Kidney epithelial cell (primary cell): Measurements from ENCODE around the gene AIF1. TPM values are rescaled to one million over a fixed set of nuclear protein-coding genes. Genes with fewer than 3 reads are reported as not detected.

Experiments
- DNase-seq: peaks from one replicate; pipeline ENCODE4 v3.0.0-alpha.2; 2010; ENCODE audit warnings: low read depth
- H3K27me3 ChIP-seq: 2 replicates; pipeline ENCODE4 v1.6.0; 2011; ENCODE audit warnings: low read length; ENCODE audit not compliant: control insufficient read depth, insufficient read depth
- H3K36me3 ChIP-seq: 2 replicates; pipeline ENCODE4 v1.5.1; 2011; ENCODE audit warnings: low read length; ENCODE audit not compliant: control insufficient read depth, insufficient read depth
- H3K4me3 ChIP-seq: 2 replicates; pipeline ENCODE4 v1.5.1; 2011; ENCODE audit warnings: low read depth, mild to moderate bottlenecking, control low read depth, low read length
- total RNA-seq: library from RNA; depleted of rRNA; stranded (reverse); fragments of >200 nt; gene quantifications from 2 replicates; pipeline ENCODE4 v1.2.3, GENCODE V29; 2015
- TF ChIP-seq, protein P1 (sequence below): IDR thresholded peaks from 2 replicates; pipeline ENCODE4 v1.5.1; 2011; ENCODE audit warnings: mild to moderate bottlenecking, moderate library complexity, low read length, control low read depth, inconsistent platforms; ENCODE audit not compliant: insufficient read depth, poor library complexity, severe bottlenecking

Gene AIF1
- 0.33 TPM in 1 of 2 replicates, not detected in the other for total RNA-seq

DNA sequence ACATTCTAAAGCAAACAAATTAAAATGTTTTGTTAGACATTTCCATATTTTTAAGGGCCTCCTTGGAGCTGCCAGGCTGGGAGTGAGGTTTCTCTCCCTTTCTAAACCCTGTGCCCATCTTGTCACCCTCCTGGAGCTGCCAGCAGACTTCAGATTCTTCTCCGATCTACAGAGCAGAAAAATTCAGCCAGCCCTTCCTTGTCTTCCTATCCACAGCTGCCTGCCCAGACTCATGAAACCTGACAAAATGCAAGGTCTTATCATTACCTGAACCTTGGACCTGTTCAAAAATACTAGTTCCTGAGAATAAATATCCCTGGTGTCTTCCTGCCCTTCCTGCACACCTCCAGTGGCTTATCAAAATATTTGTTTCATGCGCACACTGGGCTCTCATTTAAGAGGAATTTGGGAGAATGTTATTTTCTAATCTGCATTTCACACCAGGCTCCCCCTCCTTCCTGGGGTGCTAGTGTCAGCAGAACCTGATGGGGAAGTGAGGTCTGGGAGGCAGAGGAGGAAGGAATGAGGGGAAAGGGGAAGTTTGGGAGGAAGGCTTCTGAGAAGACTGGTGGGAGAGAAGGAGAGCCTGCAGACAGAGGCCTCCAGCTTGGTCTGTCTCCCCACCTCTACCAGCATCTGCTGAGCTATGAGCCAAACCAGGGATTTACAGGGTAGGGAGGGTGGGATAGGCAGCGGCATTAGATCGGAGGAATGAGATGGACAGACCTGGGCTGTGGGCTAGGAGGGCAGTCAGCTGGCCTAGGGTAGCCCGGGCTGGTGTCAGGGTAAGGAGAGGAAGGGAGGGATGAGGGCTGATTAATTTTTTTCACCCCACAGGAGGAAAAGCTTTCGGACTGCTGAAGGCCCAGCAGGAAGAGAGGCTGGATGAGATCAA lies at the start of gene AIF1:
AIF1 (plus strand) TSS at position 551 of the 895 bp plus-strand sequence; CDS start at position 647, 96 bp downstream.
- Histone ChIP-seq H3K4me3 (no peak within 1 kb of the TSS), H3K27me3 (no peaks in the 10 kb centered on the region), H3K36me3 (no peaks in the 10 kb centered on the region)
- TF ChIP-seq, protein P1, sequence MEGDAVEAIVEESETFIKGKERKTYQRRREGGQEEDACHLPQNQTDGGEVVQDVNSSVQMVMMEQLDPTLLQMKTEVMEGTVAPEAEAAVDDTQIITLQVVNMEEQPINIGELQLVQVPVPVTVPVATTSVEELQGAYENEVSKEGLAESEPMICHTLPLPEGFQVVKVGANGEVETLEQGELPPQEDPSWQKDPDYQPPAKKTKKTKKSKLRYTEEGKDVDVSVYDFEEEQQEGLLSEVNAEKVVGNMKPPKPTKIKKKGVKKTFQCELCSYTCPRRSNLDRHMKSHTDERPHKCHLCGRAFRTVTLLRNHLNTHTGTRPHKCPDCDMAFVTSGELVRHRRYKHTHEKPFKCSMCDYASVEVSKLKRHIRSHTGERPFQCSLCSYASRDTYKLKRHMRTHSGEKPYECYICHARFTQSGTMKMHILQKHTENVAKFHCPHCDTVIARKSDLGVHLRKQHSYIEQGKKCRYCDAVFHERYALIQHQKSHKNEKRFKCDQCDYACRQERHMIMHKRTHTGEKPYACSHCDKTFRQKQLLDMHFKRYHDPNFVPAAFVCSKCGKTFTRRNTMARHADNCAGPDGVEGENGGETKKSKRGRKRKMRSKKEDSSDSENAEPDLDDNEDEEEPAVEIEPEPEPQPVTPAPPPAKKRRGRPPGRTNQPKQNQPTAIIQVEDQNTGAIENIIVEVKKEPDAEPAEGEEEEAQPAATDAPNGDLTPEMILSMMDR: no peak
- DNase-seq: no peak

DNA sequence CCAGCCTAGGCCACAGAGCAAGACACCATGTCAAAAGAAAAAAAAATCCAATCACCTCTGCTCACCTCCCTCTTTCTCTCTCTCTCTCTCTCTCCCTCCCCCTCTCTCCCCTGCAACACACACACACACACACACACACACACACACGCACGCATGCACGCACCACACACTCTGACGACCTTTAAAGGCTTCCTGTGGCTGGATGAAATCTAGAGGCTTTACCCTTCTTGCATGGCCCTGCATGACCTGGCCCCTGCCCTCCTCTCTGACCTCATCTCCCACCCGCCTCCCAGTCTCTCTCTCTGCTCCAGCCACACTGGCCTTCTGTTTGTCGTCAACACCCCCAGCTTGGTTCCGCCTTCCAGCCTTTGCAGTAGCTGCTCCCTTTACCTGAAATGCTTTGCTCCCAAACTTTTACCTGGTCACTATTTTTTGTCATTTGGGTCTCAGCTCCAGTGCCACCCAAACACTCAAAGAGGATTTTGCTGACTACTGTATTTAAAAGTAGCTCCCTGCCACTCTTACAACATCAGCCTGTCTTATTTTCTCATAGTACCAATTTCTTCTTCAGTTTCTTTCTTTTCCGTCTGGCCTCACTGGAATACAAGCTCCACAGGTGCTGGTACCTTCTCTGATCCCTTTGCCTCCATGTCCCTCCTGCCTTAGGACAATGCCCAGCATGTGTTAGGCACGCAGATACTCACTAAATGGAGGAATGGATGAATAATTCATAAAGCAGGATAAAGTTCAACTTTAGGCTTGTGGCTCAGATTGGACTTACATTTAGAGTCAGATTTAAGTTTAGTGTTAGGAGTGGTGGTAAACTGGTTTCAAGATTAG lies 47.3 kb upstream of the AIF1 start:
- DNase-seq: no peak
- TF ChIP-seq, protein P1: no peak

DNA sequence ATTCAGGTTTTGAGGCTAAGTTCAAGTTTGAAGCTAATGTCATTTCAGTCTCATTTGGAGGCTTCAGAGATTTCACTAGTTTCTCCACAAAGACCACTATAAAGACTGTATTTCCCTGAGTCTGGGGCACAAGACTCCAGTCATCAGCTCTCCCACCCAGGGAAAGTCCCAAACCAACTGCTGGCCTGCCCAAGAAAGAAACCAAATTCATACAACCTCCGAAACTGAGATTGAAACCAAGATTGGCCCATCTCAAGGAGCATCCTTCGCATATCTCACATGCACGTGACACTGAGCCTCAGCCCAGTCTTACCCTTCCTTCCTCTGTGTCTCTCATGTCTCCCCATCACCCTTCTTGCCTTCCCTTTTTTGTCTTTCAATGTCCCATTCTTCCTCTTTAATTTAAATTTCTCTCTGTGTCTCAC lies 46.5 kb upstream of the AIF1 start:
- no peak for DNase-seq
- H3K4me3 ChIP-seq: no peak overlapping the region
- H3K27me3 ChIP-seq: no peaks in the 10 kb centered on the region
- no peaks in the 10 kb centered on the region for H3K36me3 ChIP-seq
- TF ChIP-seq, protein P1: no peak

More for the DNA sequence above, 47.3 kb upstream of the AIF1 start:
- Histone ChIP-seq H3K4me3 (no peak overlapping the region), H3K36me3 (no peaks in the 10 kb centered on the region), H3K27me3 (no peaks in the 10 kb centered on the region)

DNA sequence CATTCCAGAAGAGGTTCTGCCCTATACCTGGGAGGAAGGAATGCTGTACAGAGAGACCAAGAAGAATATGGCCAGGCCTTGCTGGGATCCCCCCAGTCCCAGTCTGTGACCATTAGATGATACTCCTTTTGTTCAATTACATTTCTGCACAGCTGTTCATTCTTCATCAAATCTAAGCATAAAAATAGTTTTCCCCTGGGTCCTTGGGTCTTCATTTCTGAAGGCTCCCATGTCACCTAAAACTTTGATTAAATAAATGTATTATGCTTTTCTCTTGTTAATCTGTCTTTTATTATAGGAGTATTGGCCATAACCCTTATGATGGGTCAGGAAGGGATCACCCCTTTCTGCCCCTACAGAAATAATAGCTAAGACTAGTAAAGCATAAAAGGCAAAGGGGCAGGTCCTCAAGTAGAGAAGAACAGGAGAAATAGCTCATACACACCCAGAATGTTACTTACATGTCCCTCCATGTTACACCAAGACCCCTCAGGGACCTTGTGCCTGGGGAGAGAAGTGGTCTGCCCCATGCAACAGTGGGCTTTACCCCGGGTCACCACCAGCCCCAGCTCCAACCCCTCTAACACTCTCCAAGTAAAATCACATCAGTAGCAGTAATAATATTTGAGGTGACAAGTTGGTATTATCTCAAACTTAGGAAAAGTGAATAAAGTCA lies 45.0 kb upstream of the AIF1 start:
- no peak for DNase-seq
- no peaks in the 10 kb centered on the region for H3K27me3 ChIP-seq
- TF ChIP-seq, protein P1: no peak
- H3K36me3 ChIP-seq: no peaks in the 10 kb centered on the region
- no peak overlapping the region for H3K4me3 ChIP-seq

DNA sequence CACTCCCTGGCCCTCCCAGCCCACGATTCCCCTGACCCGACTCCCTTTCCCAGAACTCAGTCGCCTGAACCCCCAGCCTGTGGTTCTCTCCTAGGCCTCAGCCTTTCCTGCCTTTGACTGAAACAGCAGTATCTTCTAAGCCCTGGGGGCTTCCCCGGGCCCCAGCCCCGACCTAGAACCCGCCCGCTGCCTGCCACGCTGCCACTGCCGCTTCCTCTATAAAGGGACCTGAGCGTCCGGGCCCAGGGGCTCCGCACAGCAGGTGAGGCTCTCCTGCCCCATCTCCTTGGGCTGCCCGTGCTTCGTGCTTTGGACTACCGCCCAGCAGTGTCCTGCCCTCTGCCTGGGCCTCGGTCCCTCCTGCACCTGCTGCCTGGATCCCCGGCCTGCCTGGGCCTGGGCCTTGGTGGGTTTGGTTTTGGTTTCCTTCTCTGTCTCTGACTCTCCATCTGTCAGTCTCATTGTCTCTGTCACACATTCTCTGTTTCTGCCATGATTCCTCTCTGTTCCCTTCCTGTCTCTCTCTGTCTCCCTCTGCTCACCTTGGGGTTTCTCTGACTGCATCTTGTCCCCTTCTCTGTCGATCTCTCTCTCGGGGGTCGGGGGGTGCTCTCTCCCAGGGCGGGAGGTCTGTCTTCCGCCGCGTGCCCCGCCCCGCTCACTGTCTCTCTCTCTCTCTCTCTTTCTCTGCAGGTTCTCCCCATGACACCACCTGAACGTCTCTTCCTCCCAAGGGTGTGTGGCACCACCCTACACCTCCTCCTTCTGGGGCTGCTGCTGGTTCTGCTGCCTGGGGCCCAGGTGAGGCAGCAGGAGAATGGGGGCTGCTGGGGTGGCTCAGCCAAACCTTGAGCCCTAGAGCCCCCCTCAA lies 42.8 kb upstream of the AIF1 start, which contains the start of gene LTA:
LTA (plus strand) TSS at position 249 of the 871 bp plus-strand sequence; CDS start at position 703, 454 bp downstream.
- TF ChIP-seq, protein P1: no peak
- DNase-seq: no peak
- H3K27me3 ChIP-seq: no peaks in the 10 kb centered on the region
- no peak within 1 kb of the TSS for H3K4me3 ChIP-seq
- H3K36me3 ChIP-seq: no peaks in the 10 kb centered on the region
